Osteoblast (primary cell): ENCODE measurements around the gene CATSPERB. TPM values are rescaled to one million over a fixed set of nuclear protein-coding genes. Genes with fewer than 3 reads are reported as not detected.
"Not testable (repeated sequence)": the region's sequence is repeated elsewhere in the genome, so short reads cannot be mapped to it uniquely, and the experiment has no call there.

Experiments
- DNase-seq: peaks from one replicate; pipeline ENCODE4 v3.0.0; 2011; ENCODE audit warnings: low spot score, mixed read lengths; ENCODE audit not compliant: insufficient read length; ENCODE audit errors: missing footprints
- H2AFZ ChIP-seq: 2 replicates; pipeline ENCODE4 v1.6.0; 2011; ENCODE audit warnings: mild to moderate bottlenecking, low read length
- H3K27ac ChIP-seq: 2 replicates; pipeline ENCODE4 v1.5.1; 2011; ENCODE audit warnings: mild to moderate bottlenecking, low read depth, low read length, moderate library complexity
- H3K27me3 ChIP-seq: 2 replicates; pipeline ENCODE4 v1.6.0; 2012; ENCODE audit warnings: mild to moderate bottlenecking, control low read depth, inconsistent platforms, low read length, moderate library complexity; ENCODE audit not compliant: insufficient read depth
- H3K36me3 ChIP-seq: 2 replicates; pipeline ENCODE4 v1.5.1; 2011; ENCODE audit warnings: mild to moderate bottlenecking, low read length, control low read depth, moderate library complexity; ENCODE audit not compliant: insufficient read depth
- H3K4me1 ChIP-seq: 2 replicates; pipeline ENCODE4 v1.5.1; 2011; ENCODE audit warnings: mild to moderate bottlenecking, low read length, control low read depth, moderate library complexity; ENCODE audit not compliant: insufficient read depth
- H3K4me2 ChIP-seq: 2 replicates; pipeline ENCODE4 v1.6.0; 2011; ENCODE audit warnings: mild to moderate bottlenecking, low read length; ENCODE audit not compliant: insufficient read depth
- H3K4me3 ChIP-seq: fragments of 200-600 bp; sonication (generic); 3 replicates; pipeline ENCODE4 v1.5.1; 2012; ENCODE audit warnings: mild to moderate bottlenecking, low read length, inconsistent platforms; ENCODE audit not compliant: insufficient read depth
- H3K79me2 ChIP-seq: 2 replicates; pipeline ENCODE4 v1.6.0; 2012; ENCODE audit warnings: mild to moderate bottlenecking, low read length, control low read depth, inconsistent platforms; ENCODE audit not compliant: insufficient read depth
- H3K9me3 ChIP-seq: 2 replicates; pipeline ENCODE4 v1.5.1; 2011; ENCODE audit warnings: low read depth, low read length, control low read depth
- H4K20me1 ChIP-seq: 2 replicates; pipeline ENCODE4 v1.6.0; 2012; ENCODE audit warnings: mild to moderate bottlenecking, low read length, control low read depth; ENCODE audit not compliant: insufficient read depth
- CTCF ChIP-seq: IDR thresholded peaks from 2 replicates; pipeline ENCODE4 v1.5.1; 2011; ENCODE audit warnings: mild to moderate bottlenecking, low read depth, low read length, moderate library complexity; ENCODE audit errors: extremely low read depth
- total RNA-seq: library from RNA; depleted of rRNA; stranded (reverse); fragments of >200 nt; gene quantifications from 2 replicates; pipeline ENCODE4 v1.2.3, GENCODE V29; 2012

Gene CATSPERB
- total RNA-seq, 1 donor: not detected

- no peaks in the 10 kb centered on the region for H3K36me3 ChIP-seq
- H3K79me2 ChIP-seq: no peaks in the 10 kb centered on the region
- no peak for TF ChIP-seq CTCF
- DNase-seq: no peak
- H2AFZ ChIP-seq: no peak overlapping the region
- no peak overlapping the region for H3K4me2 ChIP-seq
- H3K4me3 ChIP-seq: no peak overlapping the region
- no peak overlapping the region for H3K27ac ChIP-seq
- no peaks in the 10 kb centered on the region for H3K27me3 ChIP-seq
- H3K4me1 ChIP-seq: no peaks in the 10 kb centered on the region
- no peaks in the 10 kb centered on the region for H4K20me1 ChIP-seq
- H3K9me3 ChIP-seq: no peaks in the 10 kb centered on the region
Measured at GRCh38 chr14:91744068-91744480, 12.2 kb upstream of the CATSPERB start.

GRCh38 chr14:91743305-91743653 is 11.4 kb upstream of the CATSPERB start:
- Histone ChIP-seq H3K9me3 (no peaks in the 10 kb centered on the region), H3K27me3 (no peaks in the 10 kb centered on the region), H3K4me2 (no peak overlapping the region), H3K27ac (no peak overlapping the region), H3K4me3 (no peak overlapping the region), H3K79me2 (no peaks in the 10 kb centered on the region), H4K20me1 (no peaks in the 10 kb centered on the region), H3K36me3 (no peaks in the 10 kb centered on the region), H2AFZ (no peak overlapping the region), H3K4me1 (no peaks in the 10 kb centered on the region)
- TF ChIP-seq CTCF: no peak
- no peak for DNase-seq

GRCh38 chr14:91742621-91743304 is 10.9 kb upstream of the CATSPERB start:
- no peaks in the 10 kb centered on the region for H3K79me2 ChIP-seq
- no peak overlapping the region for H3K4me2 ChIP-seq
- H3K4me3 ChIP-seq: no peak overlapping the region
- no peak overlapping the region for H2AFZ ChIP-seq
- no peak overlapping the region for H3K27ac ChIP-seq
- no peaks in the 10 kb centered on the region for H3K9me3 ChIP-seq
- TF ChIP-seq CTCF: no peak
- H3K36me3 ChIP-seq: no peaks in the 10 kb centered on the region
- no peaks in the 10 kb centered on the region for H3K27me3 ChIP-seq
- DNase-seq: no peak
- H3K4me1 ChIP-seq: no peaks in the 10 kb centered on the region
- no peaks in the 10 kb centered on the region for H4K20me1 ChIP-seq

GRCh38 chr14:91739867-91740266 is 8.0 kb upstream of the CATSPERB start:
- not testable (repeated sequence) for H3K9me3 ChIP-seq, H3K4me2 ChIP-seq, H3K27me3 ChIP-seq, H2AFZ ChIP-seq, DNase-seq, H3K27ac ChIP-seq, H3K4me1 ChIP-seq, H4K20me1 ChIP-seq, H3K79me2 ChIP-seq, H3K4me3 ChIP-seq, H3K36me3 ChIP-seq
